ENCODE data around the gene NEU4.

NEU4 gene

DNA sequence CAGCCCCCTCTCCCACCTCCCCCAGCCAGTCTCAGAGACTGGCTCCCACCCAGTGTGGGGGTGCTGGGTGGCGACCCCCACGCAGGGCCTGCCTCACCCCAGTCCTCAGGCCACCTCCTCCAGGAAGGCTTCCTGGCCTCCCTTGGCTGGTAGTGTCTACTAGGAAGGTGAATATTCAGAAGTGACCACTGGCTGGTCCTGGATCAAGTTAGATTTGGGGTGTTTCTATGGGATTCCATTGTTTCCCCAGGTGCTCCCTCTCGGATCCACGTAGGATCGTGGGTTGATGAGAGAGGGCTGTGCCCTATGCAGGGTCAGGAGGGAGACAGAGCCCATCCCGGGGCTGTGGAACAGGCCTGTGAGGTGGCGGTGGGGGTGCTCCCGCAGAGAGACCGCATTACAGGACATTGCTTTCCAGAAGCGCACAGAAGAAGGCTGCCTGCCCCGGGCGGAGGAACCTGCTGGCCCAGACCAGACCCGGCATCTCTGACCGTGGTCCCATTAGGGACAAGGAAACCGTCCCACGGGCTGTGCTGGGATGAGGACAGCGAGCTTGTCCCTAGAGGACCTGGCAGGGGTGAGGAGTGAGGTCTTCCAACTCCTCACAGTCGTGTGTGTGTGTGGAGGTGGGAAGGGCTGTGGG lies 46.4 kb downstream of the NEU4 start:
- H3K27me3 ChIP-seq (ENCODE audit: control insufficient read depth in 1 of 2, insufficient read depth in 2 of 2, low read length in 2 of 2) = peaks cover 0 to 5% of the 10 kb centered on the region in 2 donors

DNA sequence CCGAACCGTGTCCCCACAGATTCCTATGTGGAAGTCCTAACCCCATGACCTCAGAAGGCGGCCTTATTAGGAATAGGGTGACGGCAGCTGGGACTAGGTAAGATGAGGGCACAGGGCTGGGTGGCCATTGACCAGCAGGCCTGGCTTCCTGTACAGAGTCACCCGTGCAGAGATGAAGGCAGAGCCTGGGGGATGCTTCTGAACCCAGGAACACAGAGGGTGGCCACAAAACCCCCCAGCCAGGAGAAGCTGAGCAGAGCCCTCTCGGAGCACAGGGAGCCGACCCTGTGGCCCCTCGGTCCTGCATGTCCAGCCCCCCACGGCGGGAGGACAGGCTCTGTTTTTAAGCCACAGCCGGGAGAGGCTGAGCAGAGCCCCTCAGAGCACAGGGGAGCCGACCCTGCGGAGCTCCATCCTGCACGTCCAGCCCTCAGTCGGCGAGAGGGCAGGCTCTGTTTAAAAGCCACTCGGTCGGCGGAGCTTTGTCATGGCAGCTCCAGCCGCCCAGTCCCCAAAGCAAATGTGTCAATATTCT lies 47.0 kb downstream of the NEU4 start:
- no peaks in the 10 kb centered on the region for H3K36me3 ChIP-seq (ENCODE audit: insufficient read depth, low read length)
- no peak overlapping the region for H3K27ac ChIP-seq (ENCODE audit: low read depth, low read length)
- H3K4me1 ChIP-seq (ENCODE audit: insufficient read depth, low read length) = no peaks in the 10 kb centered on the region
- H3K4me3 ChIP-seq (ENCODE audit: low read depth in 1 of 2, low read length in 2 of 2) = no peak overlapping the region
- no peaks in the 10 kb centered on the region for H3K9me3 ChIP-seq (ENCODE audit: low read length)
- H3K27me3 ChIP-seq (ENCODE audit: control insufficient read depth in 1 of 2, insufficient read depth in 2 of 2, low read length in 2 of 2) = peaks cover 0 to 5% of the 10 kb centered on the region in 2 donors
- H3K9ac ChIP-seq (ENCODE audit: low read length) = no peak overlapping the region

More for the DNA sequence above, 46.4 kb downstream of the NEU4 start:
- H3K9me3 ChIP-seq (ENCODE audit: low read length) = no peaks in the 10 kb centered on the region
- H3K9ac ChIP-seq (ENCODE audit: low read length) = no peak overlapping the region
- H3K36me3 ChIP-seq (ENCODE audit: insufficient read depth, low read length) = no peaks in the 10 kb centered on the region
- H3K4me1 ChIP-seq (ENCODE audit: insufficient read depth, low read length) = no peaks in the 10 kb centered on the region
- no peak overlapping the region for H3K4me3 ChIP-seq (ENCODE audit: low read depth in 1 of 2, low read length in 2 of 2)
- H3K27ac ChIP-seq (ENCODE audit: low read depth, low read length) = no peak overlapping the region

DNA sequence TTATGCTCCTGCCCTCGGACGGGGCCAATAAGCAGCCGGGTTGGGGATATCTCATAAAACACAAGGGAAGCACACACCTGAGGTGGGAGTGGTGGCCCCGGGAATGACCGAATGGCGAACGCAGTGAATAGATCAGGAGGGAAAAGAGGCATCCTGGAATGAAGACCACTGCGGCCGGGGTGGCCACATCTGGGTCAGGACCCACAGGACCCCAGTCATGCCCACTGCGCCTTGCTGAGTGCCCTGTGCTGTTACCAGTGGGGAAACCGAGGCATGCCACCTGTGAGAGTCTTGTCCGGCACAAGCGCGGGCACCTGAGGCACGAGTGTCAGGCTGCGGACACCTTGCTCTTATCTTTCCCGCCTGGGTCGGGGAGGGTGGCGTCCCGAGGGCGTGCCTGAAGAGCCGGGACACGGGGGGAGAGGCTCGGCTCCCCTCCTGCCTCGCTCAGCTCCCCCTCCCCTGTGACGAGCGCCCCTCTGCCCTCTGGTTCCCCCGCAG lies 48.1 kb downstream of the NEU4 start:
- Histone ChIP-seq H3K36me3 (ENCODE audit: insufficient read depth, low read length) (no peaks in the 10 kb centered on the region), H3K27me3 (ENCODE audit: control insufficient read depth in 1 of 2, insufficient read depth in 2 of 2, low read length in 2 of 2) (peaks cover 6 to 8% of the 10 kb centered on the region in 2 donors), H3K4me3 (ENCODE audit: low read depth in 1 of 2, low read length in 2 of 2) (no peak overlapping the region), H3K4me1 (ENCODE audit: insufficient read depth, low read length) (no peaks in the 10 kb centered on the region), H3K9me3 (ENCODE audit: low read length) (no peaks in the 10 kb centered on the region), H3K9ac (ENCODE audit: low read length) (no peak overlapping the region), H3K27ac (ENCODE audit: low read depth, low read length) (no peak overlapping the region)

DNA sequence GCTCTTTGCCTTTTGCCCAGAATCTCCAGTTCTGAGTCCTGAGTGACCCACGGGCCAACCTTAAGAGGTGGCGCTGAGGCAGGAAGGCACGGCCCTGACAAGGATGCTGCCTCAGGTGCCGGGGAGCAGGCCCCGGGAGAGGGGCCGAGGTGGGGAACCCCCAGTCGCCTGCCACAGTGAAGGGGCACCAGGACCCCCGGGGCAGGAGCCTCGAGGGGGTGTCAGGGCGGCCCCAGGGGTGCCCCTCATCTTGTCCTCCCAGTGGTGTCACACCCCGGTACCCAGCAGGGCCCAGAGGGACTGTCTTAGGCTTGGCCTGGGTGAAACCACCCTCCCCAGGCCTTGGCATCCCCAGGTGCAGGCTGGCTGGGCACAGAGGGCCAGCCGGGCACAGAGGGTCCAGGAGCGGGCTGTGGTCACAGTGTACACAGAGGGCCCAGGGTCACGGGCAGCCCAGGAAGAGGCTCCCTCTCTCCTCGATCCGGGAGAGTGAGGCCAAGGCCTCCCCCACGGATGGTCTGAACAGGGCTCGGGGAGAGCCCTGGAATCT lies 48.7 kb downstream of the NEU4 start:
- Histone ChIP-seq H3K36me3 (ENCODE audit: insufficient read depth, low read length) (no peaks in the 10 kb centered on the region), H3K4me1 (ENCODE audit: insufficient read depth, low read length) (no peaks in the 10 kb centered on the region), H3K9me3 (ENCODE audit: low read length) (no peaks in the 10 kb centered on the region), H3K4me3 (ENCODE audit: low read depth in 1 of 2, low read length in 2 of 2) (no peak overlapping the region), H3K9ac (ENCODE audit: low read length) (no peak overlapping the region), H3K27ac (ENCODE audit: low read depth, low read length) (no peak overlapping the region), H3K27me3 (ENCODE audit: control insufficient read depth in 1 of 2, insufficient read depth in 2 of 2, low read length in 2 of 2) (peaks cover 6 to 13% of the 10 kb centered on the region in 2 donors)

DNA sequence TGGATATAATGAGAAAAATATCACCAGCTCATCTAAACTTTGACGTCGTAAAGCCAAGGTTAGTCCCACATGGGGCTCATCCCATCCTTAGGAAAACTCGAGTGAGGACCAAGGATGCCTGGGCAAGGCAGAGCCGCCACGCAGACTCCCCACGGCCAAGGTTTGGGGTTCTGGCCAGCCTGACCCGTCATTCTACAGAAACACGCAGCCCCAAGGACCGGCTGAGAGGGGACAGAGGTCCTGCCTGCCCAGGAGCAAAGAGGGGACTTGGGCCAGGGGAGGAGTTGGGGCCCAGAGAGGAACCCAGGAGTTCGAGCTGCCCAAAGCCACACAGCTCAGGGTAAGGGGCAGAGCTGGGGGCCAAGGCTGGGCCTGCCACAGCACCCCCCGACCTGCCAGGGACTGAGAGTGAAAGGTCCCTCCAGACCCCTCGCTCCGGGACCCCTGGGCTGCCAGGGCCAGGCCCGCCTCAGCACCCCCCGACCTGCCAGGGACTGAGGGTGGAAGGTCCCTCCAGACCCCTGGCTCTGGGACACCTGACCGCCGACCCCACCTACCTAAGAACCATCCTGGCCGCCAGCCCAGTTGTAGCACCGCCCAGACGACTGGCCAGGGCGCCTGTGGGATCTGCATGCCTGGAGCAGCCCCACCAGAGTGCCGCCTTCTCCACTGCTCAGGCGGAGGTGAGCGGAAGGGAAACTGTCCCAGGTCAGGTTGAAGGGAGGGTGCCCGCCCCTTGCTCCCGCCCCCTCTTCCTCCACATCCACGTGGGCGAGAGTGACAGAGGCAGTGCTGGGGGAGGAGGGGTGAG lies 49.4 kb downstream of the NEU4 start, which contains the start of gene PDCD1:
TSS of gene PDCD1 (minus strand) at position 689 of the 811 bp plus-strand sequence. CDS start at position 633, 56 bp downstream.
- peaks cover 1% of the 10 kb centered on the region for H3K4me1 ChIP-seq (ENCODE audit: insufficient read depth, low read length)
- no peak within 1 kb of the TSS for H3K27ac ChIP-seq (ENCODE audit: low read depth, low read length)
- no peak within 1 kb of the TSS for H3K9ac ChIP-seq (ENCODE audit: low read length)
- H3K27me3 ChIP-seq (ENCODE audit: control insufficient read depth in 1 of 2, insufficient read depth in 2 of 2, low read length in 2 of 2) = peaks cover 6 to 21% of the 10 kb centered on the region in 2 donors
- no peaks in the 10 kb centered on the region for H3K36me3 ChIP-seq (ENCODE audit: insufficient read depth, low read length)
- no peaks in the 10 kb centered on the region for H3K9me3 ChIP-seq (ENCODE audit: low read length)
- peak within 1 kb of the TSS in 1 of 2 donors; percentile 38 for H3K4me3 ChIP-seq (ENCODE audit: low read depth in 1 of 2, low read length in 2 of 2)

DNA sequence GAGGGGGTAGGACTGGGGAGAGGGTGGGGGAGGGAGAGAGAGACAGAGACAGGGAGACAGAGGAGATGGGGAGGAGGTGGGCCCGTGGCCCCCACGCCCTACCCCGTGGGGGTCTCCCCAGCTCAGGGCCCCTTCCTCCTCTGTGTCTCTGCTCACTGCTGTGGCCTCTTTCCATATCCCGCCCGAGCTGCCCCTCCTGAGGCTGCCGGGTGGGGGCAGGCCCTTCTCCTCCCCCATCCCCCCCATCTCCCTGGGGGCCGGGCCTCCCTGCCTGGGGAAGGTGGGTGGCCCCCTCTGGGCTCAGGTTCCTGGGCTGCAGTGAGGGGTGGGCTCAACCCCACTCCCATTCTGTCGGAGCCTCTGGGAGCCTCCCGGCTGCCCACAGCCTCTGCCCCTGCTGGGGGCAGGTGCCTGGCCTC lies 50.0 kb downstream of the NEU4 start:
- no peaks in the 10 kb centered on the region for H3K9me3 ChIP-seq (ENCODE audit: low read length)
- H3K36me3 ChIP-seq (ENCODE audit: insufficient read depth, low read length) = no peaks in the 10 kb centered on the region
- H3K4me3 ChIP-seq (ENCODE audit: low read depth in 1 of 2, low read length in 2 of 2) = peak overlapping the region in 1 of 2 donors; percentile 38
- peaks cover 7% of the 10 kb centered on the region for H3K4me1 ChIP-seq (ENCODE audit: insufficient read depth, low read length)
- peaks cover 8 to 27% of the 10 kb centered on the region in 2 donors for H3K27me3 ChIP-seq (ENCODE audit: control insufficient read depth in 1 of 2, insufficient read depth in 2 of 2, low read length in 2 of 2)
- no peak overlapping the region for H3K9ac ChIP-seq (ENCODE audit: low read length)
- H3K27ac ChIP-seq (ENCODE audit: low read depth, low read length) = no peak overlapping the region

DNA sequence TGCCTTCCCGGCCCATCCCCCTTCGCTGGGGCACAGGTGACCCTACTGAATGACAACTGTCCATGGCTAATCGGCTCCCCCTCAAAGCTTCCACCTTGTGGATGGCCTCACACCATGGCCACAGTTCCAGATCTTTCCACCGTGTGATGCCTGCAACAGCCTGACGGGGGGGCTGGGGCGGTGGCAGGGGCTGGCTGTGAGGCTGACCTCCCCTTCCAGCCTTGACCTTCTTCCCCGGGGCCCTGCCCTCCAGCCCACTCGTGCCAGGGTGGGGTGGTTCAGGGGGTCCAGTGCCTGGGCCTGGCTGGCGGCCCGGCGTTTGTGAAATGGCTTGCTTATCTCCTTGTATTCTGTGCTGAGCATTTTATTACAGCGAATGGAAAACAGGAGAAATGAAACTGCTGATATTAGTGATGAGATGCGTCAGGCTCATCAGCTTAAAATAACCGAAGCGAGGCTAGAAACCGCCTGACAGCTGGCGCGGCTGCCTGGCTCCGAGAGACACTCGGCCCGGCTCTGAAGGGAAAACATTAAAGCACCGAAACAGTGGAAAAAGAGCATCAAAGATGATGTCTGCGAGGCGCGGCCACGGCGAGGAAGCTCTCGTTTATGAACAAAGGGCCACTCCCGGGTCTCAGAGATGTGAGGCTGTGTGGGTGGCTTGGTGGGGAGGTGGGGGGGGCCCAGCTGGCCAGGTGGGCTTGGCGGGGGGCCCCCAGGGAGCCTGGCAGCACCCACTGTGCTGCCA lies 50.6 kb downstream of the NEU4 start:
- no peak overlapping the region for H3K9ac ChIP-seq (ENCODE audit: low read length)

DNA sequence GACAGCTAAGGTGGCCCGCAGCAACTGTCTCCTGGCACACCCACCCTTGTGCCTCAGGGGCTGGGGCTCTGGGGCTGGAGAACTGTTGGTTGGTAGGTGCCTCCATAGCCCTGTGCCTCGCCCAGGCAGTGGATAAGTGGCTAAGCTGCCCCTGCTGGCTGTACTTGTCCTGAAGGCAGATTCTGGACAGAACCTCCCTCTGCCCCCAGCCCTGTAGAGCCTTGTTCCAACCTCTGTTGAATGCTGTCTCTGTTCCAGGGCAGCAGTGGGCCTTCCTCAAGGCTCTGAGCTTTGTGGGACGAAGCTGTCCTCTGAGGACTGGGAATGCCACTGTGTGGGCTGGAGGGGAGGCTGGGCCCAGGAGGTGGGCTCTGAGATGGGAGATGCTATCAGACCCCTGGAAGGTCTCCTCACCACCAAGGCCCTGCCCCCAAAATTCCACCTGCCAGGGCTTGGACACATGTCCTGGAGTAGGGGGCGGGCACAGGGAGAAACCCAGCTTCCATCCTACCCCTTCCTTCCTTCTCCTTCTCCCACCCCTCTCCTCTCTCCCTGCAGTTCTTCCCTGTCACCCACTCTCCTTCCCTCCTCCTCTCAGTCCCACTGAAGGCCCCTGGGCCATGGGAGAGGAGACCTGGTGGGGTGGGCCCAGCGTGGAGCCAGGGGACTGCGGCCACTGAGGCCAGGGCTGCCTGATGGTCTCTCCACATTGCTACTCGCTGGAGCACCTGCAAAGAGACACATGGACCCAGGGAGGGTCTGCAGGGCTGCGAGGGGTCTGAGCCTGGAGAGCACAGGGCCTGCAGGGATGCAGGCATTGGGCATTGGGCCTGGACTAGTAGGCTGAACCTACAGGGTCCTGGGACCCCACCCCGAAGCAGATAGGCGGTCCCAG lies 51.4 kb downstream of the NEU4 start:
- H3K9me3 ChIP-seq (ENCODE audit: low read length) = no peaks in the 10 kb centered on the region
- H3K27me3 ChIP-seq (ENCODE audit: control insufficient read depth in 1 of 2, insufficient read depth in 2 of 2, low read length in 2 of 2) = peaks cover 22 to 41% of the 10 kb centered on the region in 2 donors
- H3K4me3 ChIP-seq (ENCODE audit: low read depth in 1 of 2, low read length in 2 of 2) = peak overlapping the region in 1 of 2 donors; percentile 38
- peaks cover 9% of the 10 kb centered on the region for H3K4me1 ChIP-seq (ENCODE audit: insufficient read depth, low read length)
- H3K36me3 ChIP-seq (ENCODE audit: insufficient read depth, low read length) = no peaks in the 10 kb centered on the region
- no peak overlapping the region for H3K9ac ChIP-seq (ENCODE audit: low read length)
- peak overlapping the region; percentile 63 for H3K27ac ChIP-seq (ENCODE audit: low read depth, low read length)

More for the DNA sequence above, 50.6 kb downstream of the NEU4 start:
- peak overlapping the region; percentile 63 for H3K27ac ChIP-seq (ENCODE audit: low read depth, low read length)
- H3K4me3 ChIP-seq (ENCODE audit: low read depth in 1 of 2, low read length in 2 of 2) = peak overlapping the region in 1 of 2 donors; percentile 38
- no peaks in the 10 kb centered on the region for H3K36me3 ChIP-seq (ENCODE audit: insufficient read depth, low read length)
- peaks cover 9% of the 10 kb centered on the region for H3K4me1 ChIP-seq (ENCODE audit: insufficient read depth, low read length)
- no peaks in the 10 kb centered on the region for H3K9me3 ChIP-seq (ENCODE audit: low read length)
- H3K27me3 ChIP-seq (ENCODE audit: control insufficient read depth in 1 of 2, insufficient read depth in 2 of 2, low read length in 2 of 2) = peaks cover 14 to 33% of the 10 kb centered on the region in 2 donors

DNA sequence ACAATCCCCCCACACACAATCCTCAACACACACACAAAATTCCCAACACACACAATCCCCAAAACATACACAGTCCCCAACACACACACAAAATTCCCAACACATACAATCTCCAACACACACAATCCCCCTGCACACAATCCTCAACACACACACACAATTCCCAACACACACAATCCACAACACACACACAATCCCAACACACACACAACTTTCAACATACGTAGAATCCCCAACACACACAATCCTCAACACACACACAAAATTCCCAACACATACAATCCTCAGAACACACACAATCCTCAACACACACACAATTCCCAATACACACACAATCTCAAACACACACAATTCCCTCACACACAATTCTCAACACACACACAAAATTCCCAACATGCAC lies 52.3 kb downstream of the NEU4 start:
- H3K27me3 ChIP-seq (ENCODE audit: control insufficient read depth in 1 of 2, insufficient read depth in 2 of 2, low read length in 2 of 2) = peaks cover 27 to 48% of the 10 kb centered on the region in 2 donors
- H3K9me3 ChIP-seq (ENCODE audit: low read length) = no peaks in the 10 kb centered on the region
- no peak overlapping the region for H3K4me3 ChIP-seq (ENCODE audit: low read depth in 1 of 2, low read length in 2 of 2)
- H3K4me1 ChIP-seq (ENCODE audit: insufficient read depth, low read length) = peaks cover 9% of the 10 kb centered on the region
- no peaks in the 10 kb centered on the region for H3K36me3 ChIP-seq (ENCODE audit: insufficient read depth, low read length)
- H3K27ac ChIP-seq (ENCODE audit: low read depth, low read length) = no peak overlapping the region
- H3K9ac ChIP-seq (ENCODE audit: low read length) = no peak overlapping the region

DNA sequence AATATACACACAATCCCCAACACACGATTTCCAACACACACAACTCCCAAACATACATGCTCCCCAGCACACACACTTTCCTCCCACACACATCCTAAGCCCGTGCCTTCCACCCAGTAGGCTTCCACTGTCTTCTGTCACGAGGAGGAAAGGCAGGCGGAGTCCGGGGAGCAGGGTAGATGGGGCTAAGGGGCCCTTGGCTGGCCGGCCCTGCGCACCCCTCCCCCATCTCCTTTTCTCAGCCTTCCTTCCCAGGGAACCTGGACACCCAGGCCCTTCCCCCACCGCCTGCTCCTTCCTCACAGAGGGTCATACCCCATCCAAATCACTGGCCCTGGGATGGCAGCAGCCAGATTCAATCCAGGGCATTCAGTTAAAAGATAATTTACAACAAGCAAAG lies 53.1 kb downstream of the NEU4 start:
- H3K36me3 ChIP-seq (ENCODE audit: insufficient read depth, low read length) = no peaks in the 10 kb centered on the region
- H3K4me1 ChIP-seq (ENCODE audit: insufficient read depth, low read length) = peaks cover 9% of the 10 kb centered on the region
- H3K27me3 ChIP-seq (ENCODE audit: control insufficient read depth in 1 of 2, insufficient read depth in 2 of 2, low read length in 2 of 2) = peaks cover 27 to 57% of the 10 kb centered on the region in 2 donors
- no peaks in the 10 kb centered on the region for H3K9me3 ChIP-seq (ENCODE audit: low read length)
- no peak overlapping the region for H3K27ac ChIP-seq (ENCODE audit: low read depth, low read length)
- no peak overlapping the region for H3K9ac ChIP-seq (ENCODE audit: low read length)
- no peak overlapping the region for H3K4me3 ChIP-seq (ENCODE audit: low read depth in 1 of 2, low read length in 2 of 2)

All from muscle layer of colon (tissue), 2 donors.